SHP77 (cell line): Measurements from ENCODE around the gene SDHA.
"Not testable (repeated sequence)": the region's sequence is repeated elsewhere in the genome, so short reads cannot be mapped to it uniquely, and the experiment has no call there.

ENCODE experiments used
- DNase-seq, 2 experiments: peaks; one replicate each; lab custom pipeline; 2025; lab: John Stamatoyannopoulos, UW

SDHA gene

DNA sequence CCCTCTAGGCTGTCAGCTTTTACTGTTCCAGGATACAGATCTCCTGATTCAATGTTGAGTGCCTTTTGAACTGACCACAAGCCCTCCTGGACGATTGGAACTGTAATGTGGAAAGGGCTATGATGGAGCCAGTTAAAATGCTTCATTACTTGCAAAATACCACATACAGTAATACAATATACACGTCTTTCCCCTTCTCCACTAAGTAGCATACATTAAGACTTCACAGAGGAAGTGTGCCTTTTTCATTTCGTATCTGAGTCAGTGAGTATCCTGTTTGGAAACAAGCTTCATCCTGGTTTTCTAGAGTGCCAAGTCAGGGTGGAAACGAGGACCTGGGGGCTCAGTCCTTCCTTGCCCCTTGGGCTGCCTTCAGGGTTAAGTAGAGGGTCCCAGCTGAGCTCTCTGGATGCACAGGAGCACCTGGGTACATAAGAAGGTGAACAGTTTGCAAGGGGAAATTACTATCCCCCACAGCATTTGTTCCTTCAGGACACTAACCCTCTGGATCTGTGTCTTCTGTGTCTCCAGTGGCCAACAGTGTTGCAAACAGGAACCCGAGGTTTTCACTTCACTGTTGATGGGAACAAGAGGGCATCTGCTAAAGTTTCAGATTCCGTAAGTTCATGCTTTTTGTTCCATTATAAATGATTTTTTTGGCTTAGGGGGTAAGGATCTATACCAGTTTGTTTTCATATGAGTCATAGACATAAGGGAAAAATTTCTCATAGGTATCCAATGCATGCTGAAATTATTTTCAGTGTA is 5.0 kb downstream of the SDHA start:
- DNase-seq: not testable (repeated sequence)

DNA sequence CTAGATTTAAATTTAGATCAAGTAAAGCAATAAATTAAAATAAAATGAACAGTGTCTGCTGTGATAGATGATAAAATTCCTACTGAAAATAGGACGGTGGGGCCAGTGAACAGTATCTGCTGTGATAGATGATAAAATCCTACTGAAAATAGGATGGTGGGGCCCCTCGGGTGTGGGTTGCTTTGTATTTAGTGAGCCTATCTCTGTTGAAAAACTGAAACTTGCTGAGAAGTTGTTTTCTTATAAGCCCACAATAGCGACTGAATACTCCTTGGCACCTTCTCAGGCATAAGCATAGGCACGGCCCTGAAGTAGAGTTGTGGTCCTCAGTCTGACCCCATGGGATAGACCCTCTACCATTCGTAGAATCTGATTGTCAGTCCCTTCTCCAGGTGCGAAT is 5.7 kb downstream of the SDHA start:
- no peak for DNase-seq

DNA sequence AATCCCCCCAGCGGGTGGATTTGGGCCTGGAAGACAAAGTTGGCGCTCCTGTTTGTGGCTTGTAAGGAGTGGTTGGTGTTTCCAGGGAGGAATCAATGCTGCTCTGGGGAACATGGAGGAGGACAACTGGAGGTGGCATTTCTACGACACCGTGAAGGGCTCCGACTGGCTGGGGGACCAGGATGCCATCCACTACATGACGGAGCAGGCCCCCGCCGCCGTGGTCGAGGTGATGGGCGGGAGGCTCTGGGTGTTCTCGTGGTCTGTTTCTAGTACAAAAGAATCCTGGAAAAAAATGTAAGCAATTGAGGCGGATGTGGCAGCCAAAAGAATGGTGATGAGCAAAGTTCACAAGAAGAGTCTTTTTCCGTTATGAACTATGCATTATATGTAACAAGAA is 7.2 kb downstream of the SDHA start:
- no peak for DNase-seq

DNA sequence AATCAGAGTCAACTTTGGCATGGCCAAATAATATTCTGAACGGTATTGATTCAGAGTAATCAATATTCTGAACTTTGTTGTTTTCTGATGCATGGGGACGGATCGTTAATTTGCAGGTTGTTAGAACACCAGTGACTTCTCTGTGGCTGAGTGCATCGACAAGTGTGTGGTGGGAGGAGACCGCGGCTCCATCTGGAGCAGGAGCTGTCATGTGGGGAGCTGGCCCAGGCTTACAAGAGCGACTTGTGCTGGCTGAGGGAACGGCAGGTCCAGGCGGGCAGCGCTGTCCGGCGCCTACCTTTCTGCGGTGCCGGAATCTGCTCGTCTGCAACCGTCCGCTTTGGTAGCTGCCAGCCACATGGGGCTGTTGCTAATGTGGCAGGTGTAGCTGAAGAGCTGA is 9.3 kb downstream of the SDHA start:
- not testable (repeated sequence) for DNase-seq

DNA sequence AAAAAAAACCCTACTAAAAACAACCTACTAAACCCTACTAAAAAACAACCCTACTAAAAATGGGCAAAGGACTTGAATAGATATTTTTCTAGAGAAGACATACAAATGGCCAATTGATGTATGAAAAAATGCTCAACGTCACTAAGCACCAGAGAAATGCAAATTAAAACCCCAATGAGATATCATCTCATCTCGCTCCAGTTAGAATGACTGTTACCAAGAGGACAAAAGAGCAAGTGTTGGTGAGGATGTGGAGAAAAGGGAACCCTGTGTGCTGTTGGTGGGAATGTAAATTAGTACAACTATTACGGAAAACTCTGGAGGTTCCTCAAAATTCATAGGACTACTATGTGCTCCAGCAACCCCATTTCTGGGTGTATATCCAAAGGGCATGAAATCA is 10.8 kb downstream of the SDHA start:
- DNase-seq: no peak

DNA sequence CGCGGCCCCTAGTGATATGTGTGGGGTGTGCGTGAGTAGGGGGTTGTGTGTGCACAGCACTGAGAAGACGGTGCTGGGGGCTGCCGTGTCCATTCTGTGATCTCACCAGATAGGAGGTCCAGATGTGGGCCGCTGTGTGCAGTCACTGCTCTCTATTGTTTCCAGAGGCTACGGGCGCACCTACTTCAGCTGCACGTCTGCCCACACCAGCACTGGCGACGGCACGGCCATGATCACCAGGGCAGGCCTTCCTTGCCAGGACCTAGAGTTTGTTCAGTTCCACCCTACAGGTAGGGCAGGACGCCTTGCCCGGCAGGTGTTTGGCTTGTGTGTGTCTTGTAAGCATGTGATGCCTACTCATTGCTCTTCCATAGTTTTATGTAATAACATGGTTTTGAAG is 12.6 kb downstream of the SDHA start:
- DNase-seq: no peak

DNA sequence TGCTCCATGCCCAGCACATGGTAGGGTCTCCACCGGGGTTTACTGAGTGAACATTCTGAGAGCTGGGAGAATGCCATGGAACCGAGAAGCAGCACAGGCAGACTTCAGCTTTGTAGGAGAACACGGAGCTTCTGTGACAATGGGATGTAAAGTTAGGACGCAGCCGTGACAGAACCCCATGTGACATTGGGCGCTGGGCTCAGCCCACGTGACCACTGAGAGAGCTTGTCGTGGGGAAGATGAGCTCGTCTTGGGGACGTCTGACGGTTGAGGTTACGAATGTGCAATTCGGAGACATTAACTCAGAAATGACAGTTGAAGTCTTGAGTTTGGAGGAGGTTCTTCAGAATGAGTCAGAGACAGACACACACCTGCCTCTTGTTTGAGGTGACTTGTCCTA is 13.5 kb downstream of the SDHA start:
- no peak for DNase-seq

DNA sequence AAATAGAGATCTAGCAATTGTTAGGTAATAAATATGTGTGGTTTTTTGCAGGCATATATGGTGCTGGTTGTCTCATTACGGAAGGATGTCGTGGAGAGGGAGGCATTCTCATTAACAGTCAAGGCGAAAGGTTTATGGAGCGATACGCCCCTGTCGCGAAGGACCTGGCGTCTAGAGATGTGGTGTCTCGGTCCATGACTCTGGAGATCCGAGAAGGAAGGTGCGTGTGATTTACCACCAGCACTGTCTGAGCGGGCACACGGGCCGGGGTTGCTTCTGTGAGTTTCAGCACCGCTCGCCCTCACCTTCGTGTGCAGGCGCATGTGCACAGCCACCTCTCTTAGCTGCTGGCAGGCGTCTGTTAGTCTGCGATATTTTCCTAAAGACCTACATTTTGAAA is 15.3 kb downstream of the SDHA start:
- DNase-seq: not testable (repeated sequence)

DNA sequence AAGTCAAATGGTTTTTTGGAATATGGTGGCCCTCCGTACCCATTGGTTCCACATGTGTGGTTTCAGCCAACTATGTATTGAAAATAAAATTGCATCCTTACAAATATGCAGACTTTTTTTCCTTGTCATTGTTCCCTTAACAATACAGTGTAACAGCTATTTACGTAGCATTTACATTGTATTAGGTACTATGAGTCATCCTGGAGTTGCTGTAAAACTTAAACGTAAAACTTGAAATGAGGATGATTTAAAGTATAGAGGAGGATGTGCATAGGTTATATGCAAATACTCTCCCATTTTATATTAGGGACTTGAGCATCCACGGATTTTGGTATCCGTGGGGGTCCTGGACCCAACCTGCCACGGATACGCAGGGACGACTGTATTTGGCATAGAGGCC is 16.3 kb downstream of the SDHA start:
- no peak for DNase-seq

DNA sequence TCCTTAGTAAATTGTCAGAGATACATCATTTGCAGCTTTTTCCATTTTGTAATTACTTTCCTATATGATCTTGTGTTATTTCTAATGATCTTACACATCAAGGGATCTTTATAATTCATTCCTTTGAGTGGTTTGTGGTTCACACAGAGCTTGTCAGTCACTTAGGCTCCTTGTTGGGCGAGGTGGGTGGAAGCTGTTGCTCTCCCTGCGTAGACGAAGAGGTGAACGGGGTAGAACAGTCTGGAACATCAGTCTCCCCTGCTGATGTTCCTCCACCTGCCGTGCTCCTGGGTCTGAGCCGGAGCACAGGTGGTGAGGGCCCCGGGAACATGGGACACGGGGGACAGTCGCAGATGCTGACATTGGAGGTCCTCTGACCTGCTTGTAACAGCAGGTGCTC is 17.4 kb downstream of the SDHA start:
- DNase-seq: not testable (repeated sequence)

DNA sequence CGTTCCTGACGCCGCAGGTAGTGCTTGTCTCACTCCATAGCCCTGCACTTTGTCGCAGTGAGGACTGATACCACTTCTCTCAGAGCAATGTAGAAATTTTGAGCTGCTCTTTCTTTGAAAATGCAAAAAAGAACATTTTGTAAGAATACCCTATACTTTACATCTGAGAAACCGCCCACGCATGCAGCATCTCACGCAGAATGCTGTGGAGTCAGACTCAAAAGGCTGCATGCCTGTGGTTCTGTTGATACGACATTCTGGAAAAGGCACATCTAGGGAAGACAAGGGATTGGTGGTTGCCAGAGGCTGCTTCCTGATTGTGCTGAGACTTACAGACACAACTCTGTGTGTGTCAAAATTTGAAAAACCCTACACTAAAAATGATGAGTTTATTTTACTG is 19.8 kb downstream of the SDHA start:
- not testable (repeated sequence) for DNase-seq

DNA sequence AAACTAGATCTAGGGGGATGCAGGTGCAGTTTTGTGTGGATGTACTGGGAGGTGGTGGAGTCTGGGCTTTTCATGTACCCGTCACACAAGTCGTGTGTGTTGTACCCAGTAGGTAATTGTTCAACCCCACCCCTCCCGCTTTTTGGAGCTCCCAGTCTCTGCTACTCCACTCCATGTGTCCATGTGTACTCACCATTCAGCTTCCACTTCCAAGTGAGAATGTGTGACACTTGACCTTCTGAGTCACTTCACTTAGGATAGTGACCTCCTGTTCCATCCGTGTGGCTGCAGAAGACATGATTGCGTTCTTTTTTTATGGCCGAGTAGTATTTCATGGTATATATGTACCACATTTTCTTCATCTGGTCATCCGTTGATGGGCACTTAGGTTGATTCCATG is 22.4 kb downstream of the SDHA start:
- DNase-seq: not testable (repeated sequence)

DNA sequence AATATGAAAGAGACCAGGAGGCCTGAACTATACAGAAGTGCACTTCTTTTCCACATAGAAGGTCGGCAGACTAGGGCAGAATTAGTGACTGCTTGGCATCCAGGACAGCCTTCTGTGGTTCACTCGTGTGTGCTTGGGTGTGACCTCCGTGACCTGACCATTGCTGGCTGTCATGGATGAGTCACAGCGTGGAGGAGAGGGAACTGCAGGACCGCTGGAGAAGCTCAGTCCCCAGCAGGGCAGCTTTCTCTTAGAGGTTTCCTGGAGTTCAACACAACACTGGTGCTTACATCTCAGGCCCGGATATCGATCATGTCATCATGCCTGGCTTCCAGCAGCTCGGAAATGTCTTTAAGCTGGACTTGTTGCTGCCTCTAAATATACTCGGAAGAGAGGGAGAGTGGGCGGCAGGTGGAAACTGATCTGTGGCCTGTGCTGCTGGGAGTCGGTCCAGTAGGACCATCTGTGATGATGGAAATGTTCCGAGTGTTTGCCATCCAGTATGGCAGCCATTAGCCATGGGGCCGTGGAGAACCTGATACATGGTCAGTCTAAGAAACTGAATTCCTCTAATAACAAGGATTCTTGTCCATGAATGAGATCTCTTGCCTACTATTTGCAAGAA is 23.0 kb downstream of the SDHA start:
- DNase-seq: not testable (repeated sequence)

DNA sequence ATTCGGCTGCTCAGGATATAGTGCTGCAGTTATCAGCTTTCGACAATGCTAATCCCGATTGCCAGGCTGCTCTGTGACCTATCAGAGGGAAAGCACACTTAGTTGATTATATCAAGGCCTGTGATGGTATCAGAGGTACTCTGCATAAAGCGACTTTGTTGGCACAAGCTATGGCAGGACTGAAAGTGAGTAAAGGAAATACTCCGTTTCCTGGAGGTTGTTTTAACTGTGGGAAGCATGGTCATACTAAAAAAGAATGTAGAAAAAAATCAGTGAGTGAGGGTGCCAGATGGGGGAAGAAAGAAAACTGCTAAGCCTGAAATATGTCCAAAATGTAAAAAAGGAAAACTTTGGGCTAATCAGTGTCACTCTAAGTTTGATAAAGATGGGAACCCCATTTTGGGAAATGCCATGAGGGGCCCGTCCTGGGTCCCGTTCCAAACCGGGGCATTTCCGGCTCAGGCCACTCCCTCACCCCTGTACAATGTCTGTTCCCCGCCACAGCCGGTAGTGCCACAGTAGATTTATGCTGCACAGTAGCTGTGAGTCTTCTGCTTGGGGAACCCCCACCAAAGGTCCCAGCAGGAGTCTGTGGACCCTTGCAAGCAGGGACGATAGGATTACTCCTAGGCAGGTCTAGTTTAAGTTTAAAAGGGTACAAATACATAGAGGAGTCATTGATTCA is 25.7 kb downstream of the SDHA start:
- DNase-seq: not testable (repeated sequence)

DNA sequence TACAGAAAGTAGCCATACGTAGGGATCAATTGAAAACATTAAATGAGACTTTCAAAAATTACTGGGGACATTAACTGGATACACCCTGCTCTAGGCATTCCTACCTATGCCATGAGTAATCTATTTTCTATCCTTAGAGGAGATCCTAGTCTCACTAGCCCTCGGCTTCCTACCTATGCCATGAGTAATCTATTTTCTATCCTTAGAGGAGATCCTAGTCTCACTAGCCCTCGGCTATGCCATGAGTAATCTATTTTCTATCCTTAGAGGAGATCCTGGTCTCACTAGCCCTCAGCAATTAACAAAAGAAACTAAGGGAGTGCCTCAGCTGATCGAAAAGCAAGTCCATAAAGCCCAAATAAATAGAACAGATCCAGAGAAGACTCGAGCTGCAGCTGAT is 27.6 kb downstream of the SDHA start:
- not testable (repeated sequence) for DNase-seq

DNA sequence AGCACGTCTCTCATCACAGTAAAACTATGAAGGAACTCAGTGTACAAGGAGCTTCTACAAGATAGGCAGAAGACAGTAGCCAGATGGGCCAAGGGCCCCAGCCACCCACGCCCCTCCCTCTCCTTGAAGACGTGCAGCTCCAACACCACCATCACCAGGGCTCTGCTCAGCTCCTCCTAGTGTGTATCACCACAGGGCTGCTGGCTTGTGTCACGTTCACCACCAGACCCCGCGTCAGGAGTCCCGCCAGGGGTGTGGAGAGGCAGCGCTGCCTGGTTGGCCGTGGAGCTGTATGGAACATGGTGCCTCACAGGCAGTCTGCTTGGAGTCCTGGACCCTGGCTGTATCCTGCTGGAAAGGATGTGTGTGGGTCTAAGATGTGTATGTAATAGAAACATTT is 32.3 kb downstream of the SDHA start:
- not testable (repeated sequence) for DNase-seq

DNA sequence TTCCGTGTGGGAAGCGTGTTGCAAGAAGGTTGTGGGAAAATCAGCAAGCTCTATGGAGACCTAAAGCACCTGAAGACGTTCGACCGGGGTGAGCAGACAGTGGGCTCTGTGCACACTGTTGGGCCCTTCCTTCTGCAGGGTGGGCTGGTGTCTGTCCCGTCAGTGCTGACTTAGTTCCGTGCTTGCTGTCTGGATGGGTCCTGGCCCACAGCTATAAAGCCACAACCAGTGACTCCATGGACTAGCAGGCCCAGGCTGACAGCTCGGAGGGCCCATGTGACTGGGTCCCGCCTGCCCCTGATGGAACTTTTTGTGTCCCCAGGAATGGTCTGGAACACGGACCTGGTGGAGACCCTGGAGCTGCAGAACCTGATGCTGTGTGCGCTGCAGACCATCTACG is 32.9 kb downstream of the SDHA start:
- DNase-seq: not testable (repeated sequence)

DNA sequence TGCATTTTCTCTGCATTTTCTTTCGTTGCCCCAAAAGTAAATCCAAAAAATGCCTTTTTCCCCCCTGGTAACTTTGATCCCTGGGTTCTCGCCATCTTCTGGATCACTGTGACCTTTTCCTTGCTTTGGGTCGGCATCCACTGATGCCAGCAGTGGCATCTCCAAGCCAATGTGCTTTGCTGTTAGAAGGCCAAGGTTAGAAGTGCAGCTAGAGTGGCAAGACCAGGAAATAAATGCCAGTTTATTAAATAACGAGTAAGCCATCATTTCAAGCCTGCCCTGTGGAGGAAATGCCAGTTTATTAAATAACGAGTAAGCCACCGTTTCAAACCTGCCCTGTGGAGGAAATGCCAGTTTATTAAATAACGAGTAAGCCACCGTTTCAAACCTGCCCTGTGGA is 33.4 kb downstream of the SDHA start:
- DNase-seq: not testable (repeated sequence)

DNA sequence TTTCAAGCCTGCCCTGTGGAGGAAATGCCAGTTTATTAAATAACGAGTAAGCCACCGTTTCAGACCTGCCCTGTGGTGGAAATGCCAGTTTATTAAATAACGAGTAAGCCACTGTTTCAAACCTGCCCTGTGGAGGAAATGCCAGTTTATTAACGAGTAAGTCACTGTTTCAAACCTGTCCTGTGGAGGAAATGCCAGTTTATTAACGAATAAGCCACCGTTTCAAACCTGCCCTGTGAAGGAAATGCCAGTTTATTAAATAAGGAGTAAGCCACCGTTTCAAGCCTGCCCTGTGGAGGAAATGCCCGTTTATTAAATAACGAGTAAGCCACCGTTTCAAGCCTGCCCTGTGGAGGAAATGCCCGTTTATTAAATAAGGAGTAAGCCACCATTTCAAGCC is 33.9 kb downstream of the SDHA start:
- DNase-seq: not testable (repeated sequence)

DNA sequence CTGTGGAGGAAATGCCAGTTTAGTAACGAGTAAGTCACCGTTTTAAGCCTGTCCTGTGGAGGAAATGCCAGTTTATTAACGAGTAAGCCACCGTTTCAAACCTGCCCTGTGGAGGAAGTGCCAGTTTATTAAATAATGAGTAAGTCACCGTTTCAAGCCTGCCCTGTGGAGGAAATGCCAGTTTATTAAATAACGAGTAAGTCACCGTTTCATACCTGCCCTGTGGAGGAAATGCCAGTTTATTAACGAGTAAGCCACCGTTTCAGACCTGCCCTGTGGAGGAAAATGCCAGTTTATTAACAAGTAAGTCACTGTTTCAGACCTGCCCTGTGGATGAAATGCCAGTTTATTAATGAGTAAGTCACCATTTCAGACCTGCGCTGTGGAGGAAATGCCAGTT is 34.4 kb downstream of the SDHA start:
- no peak for DNase-seq

DNA sequence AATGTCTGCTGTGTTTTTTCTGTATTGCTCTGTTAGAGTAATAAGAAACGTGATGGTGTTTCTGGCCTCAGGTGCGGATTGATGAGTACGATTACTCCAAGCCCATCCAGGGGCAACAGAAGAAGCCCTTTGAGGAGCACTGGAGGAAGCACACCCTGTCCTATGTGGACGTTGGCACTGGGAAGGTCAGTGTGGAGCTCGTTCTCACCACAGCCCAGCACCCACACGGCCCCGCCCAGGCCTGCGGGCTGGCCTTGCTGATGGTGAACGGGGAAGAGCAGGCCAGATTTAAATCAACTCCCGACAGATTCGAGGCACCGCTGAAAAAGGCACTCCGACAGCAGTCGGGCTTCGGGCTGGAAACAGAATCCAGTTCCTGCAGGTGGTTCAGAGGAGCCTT is 36.2 kb downstream of the SDHA start:
- not testable (repeated sequence) for DNase-seq

DNA sequence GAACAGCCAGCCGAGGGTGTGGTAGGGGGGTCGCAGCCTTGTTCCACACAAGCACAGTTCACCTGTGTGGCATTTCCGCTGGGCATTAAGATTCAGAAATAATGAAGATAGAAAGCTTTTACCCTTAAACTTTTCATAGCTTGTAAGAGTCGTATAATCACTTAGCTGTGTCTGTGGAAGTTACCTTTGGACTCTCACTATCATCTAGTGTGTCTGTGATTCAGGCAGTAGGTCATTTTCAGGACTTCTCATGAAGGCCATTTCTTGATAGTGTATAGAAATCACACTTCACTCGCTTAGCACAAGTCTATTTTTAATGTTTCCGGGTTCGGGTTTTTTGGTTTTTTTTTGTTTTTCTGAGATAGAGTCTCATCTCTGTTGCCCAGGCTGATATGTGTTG is 37.0 kb downstream of the SDHA start:
- DNase-seq: not testable (repeated sequence)

DNA sequence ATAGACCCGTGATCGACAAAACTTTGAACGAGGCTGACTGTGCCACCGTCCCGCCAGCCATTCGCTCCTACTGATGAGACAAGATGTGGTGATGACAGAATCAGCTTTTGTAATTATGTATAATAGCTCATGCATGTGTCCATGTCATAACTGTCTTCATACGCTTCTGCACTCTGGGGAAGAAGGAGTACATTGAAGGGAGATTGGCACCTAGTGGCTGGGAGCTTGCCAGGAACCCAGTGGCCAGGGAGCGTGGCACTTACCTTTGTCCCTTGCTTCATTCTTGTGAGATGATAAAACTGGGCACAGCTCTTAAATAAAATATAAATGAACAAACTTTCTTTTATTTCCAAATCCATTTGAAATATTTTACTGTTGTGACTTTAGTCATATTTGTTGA is 38.2 kb downstream of the SDHA start:
- DNase-seq: not testable (repeated sequence)
